K562 (cell line): ENCODE data around the gene ELMO1.

Experiments used
- POLR2A ChIP-seq: fragments of 450-650 bp; conservative IDR thresholded peaks from 2 replicates; pipeline ENCODE4 v1.6.1; 2016
- POLR2AphosphoS5 ChIP-seq: IDR thresholded peaks from 2 replicates; pipeline ENCODE4 v1.6.1; 2011; ENCODE audit warnings: mild to moderate bottlenecking, low read depth, low read length, moderate library complexity; ENCODE audit not compliant: control insufficient read depth, insufficient read depth
- ZNF143 ChIP-seq: sonication (generic); formaldehyde crosslinking; IDR thresholded peaks from 2 replicates; pipeline ENCODE4 v1.9.0; 2022; ENCODE audit warnings: mild to moderate bottlenecking, missing genetic modification reagents
- ZNF217 ChIP-seq: sonication (generic); formaldehyde crosslinking; IDR thresholded peaks from 2 replicates; pipeline ENCODE4 v1.8.0; 2022; ENCODE audit warnings: mild to moderate bottlenecking, missing genetic modification reagents
- TF ChIP-seq, protein P1 (sequence below): fragments of 250-450 bp; sonication (Bioruptor Pico); IDR thresholded peaks from 2 replicates; pipeline ENCODE4 v1.4.0; 2020; ENCODE audit warnings: mild to moderate bottlenecking, moderate library complexity
- TF ChIP-seq, protein P2 (sequence below): fragments of 450-650 bp; IDR thresholded peaks from 2 replicates; pipeline ENCODE4 v1.6.1; 2017; ENCODE audit warnings: antibody characterized with exemption, mild to moderate bottlenecking
- TF ChIP-seq, protein P3 (sequence below): IDR thresholded peaks from 2 replicates; pipeline ENCODE4 v1.6.1; 2012; ENCODE audit warnings: low read depth, low read length, improper control_type of control experiment, borderline replicate concordance
- TF ChIP-seq, protein P4 (sequence below): sonication (generic); formaldehyde crosslinking; IDR thresholded peaks from 2 replicates; pipeline ENCODE4 v1.8.1; 2023; ENCODE audit warnings: mild to moderate bottlenecking, missing genetic modification reagents
- TF ChIP-seq, protein P5 (sequence below), 3 experiments: IDR thresholded peaks in 2 of 3; conservative IDR thresholded peaks in 1 of 3; 2 replicates each; pipeline ENCODE4 v1.5.1; 2011 to 2012; ENCODE audit warnings: low read length in 3 of 3, mild to moderate bottlenecking in 3 of 3, control low read depth in 2 of 3, improper control_type of control experiment in 1 of 3, inconsistent platforms in 1 of 3, low read depth in 1 of 3, mixed read lengths in 1 of 3, moderate library complexity in 1 of 3; ENCODE audit not compliant: insufficient read depth in 2 of 3

DNA sequence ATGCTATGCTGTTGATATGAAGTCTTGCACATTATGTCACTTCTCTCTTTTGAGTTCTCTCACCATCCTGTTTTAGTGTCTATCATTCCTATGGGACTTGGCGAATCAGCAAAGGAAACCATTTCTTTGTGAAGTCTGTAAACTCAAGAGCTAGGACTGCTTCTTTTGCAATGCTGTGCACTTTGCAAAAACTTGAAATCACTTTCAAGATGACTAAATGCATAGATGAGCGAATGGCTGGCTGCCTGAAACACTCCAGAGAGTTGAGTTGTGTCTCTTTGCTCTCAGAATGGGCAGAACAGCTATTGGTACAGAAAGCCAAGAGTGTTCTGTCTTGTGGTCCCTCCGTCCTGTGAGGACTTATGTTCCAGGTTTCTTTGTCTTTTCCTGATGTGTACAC lies 18.3 kb upstream of the ELMO1 start:
- no peak for TF ChIP-seq POLR2AphosphoS5
- no peak for TF ChIP-seq ZNF143 (CRISPR knock-in tag)
- TF ChIP-seq, protein P1, sequence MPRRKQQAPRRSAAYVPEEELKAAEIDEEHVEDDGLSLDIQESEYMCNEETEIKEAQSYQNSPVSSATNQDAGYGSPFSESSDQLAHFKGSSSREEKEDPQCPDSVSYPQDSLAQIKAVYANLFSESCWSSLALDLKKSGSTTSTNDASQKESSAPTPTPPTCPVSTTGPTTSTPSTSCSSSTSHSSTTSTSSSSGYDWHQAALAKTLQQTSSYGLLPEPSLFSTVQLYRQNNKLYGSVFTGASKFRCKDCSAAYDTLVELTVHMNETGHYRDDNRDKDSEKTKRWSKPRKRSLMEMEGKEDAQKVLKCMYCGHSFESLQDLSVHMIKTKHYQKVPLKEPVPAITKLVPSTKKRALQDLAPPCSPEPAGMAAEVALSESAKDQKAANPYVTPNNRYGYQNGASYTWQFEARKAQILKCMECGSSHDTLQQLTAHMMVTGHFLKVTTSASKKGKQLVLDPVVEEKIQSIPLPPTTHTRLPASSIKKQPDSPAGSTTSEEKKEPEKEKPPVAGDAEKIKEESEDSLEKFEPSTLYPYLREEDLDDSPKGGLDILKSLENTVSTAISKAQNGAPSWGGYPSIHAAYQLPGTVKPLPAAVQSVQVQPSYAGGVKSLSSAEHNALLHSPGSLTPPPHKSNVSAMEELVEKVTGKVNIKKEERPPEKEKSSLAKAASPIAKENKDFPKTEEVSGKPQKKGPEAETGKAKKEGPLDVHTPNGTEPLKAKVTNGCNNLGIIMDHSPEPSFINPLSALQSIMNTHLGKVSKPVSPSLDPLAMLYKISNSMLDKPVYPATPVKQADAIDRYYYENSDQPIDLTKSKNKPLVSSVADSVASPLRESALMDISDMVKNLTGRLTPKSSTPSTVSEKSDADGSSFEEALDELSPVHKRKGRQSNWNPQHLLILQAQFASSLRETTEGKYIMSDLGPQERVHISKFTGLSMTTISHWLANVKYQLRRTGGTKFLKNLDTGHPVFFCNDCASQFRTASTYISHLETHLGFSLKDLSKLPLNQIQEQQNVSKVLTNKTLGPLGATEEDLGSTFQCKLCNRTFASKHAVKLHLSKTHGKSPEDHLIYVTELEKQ: no peak
- TF ChIP-seq, protein P2, sequence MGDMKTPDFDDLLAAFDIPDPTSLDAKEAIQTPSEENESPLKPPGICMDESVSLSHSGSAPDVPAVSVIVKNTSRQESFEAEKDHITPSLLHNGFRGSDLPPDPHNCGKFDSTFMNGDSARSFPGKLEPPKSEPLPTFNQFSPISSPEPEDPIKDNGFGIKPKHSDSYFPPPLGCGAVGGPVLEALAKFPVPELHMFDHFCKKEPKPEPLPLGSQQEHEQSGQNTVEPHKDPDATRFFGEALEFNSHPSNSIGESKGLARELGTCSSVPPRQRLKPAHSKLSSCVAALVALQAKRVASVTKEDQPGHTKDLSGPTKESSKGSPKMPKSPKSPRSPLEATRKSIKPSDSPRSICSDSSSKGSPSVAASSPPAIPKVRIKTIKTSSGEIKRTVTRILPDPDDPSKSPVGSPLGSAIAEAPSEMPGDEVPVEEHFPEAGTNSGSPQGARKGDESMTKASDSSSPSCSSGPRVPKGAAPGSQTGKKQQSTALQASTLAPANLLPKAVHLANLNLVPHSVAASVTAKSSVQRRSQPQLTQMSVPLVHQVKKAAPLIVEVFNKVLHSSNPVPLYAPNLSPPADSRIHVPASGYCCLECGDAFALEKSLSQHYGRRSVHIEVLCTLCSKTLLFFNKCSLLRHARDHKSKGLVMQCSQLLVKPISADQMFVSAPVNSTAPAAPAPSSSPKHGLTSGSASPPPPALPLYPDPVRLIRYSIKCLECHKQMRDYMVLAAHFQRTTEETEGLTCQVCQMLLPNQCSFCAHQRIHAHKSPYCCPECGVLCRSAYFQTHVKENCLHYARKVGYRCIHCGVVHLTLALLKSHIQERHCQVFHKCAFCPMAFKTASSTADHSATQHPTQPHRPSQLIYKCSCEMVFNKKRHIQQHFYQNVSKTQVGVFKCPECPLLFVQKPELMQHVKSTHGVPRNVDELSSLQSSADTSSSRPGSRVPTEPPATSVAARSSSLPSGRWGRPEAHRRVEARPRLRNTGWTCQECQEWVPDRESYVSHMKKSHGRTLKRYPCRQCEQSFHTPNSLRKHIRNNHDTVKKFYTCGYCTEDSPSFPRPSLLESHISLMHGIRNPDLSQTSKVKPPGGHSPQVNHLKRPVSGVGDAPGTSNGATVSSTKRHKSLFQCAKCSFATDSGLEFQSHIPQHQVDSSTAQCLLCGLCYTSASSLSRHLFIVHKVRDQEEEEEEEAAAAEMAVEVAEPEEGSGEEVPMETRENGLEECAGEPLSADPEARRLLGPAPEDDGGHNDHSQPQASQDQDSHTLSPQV: no peak
- TF ChIP-seq, protein P3, sequence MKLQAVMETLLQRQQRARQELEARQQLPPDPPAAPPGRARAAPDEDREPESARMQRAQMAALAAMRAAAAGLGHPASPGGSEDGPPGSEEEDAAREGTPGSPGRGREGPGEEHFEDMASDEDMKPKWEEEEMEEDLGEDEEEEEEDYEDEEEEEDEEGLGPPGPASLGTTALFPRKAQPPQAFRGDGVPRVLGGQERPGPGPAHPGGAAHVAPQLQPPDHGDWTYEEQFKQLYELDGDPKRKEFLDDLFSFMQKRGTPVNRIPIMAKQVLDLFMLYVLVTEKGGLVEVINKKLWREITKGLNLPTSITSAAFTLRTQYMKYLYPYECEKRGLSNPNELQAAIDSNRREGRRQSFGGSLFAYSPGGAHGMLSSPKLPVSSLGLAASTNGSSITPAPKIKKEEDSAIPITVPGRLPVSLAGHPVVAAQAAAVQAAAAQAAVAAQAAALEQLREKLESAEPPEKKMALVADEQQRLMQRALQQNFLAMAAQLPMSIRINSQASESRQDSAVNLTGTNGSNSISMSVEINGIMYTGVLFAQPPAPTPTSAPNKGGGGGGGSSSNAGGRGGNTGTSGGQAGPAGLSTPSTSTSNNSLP: no peak
- TF ChIP-seq, protein P4, sequence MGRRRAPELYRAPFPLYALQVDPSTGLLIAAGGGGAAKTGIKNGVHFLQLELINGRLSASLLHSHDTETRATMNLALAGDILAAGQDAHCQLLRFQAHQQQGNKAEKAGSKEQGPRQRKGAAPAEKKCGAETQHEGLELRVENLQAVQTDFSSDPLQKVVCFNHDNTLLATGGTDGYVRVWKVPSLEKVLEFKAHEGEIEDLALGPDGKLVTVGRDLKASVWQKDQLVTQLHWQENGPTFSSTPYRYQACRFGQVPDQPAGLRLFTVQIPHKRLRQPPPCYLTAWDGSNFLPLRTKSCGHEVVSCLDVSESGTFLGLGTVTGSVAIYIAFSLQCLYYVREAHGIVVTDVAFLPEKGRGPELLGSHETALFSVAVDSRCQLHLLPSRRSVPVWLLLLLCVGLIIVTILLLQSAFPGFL (CRISPR knock-in tag): no peak
- no peak for TF ChIP-seq ZNF217 (CRISPR knock-in tag)
- TF ChIP-seq, protein P5, sequence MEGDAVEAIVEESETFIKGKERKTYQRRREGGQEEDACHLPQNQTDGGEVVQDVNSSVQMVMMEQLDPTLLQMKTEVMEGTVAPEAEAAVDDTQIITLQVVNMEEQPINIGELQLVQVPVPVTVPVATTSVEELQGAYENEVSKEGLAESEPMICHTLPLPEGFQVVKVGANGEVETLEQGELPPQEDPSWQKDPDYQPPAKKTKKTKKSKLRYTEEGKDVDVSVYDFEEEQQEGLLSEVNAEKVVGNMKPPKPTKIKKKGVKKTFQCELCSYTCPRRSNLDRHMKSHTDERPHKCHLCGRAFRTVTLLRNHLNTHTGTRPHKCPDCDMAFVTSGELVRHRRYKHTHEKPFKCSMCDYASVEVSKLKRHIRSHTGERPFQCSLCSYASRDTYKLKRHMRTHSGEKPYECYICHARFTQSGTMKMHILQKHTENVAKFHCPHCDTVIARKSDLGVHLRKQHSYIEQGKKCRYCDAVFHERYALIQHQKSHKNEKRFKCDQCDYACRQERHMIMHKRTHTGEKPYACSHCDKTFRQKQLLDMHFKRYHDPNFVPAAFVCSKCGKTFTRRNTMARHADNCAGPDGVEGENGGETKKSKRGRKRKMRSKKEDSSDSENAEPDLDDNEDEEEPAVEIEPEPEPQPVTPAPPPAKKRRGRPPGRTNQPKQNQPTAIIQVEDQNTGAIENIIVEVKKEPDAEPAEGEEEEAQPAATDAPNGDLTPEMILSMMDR (IDR thresholded peaks at IDR 0.05 in 2 of 3, conservative IDR thresholded peaks at IDR 0.05 in 1 of 3; ENCODE audit: insufficient read depth in 2 of 3, low read depth in 1 of 3, low read length in 3 of 3): no peak
- TF ChIP-seq POLR2A: no peak
